Adipose tissue (tissue), 3 donors: Measurements from ENCODE around the gene ATAD5. TPM values are rescaled to one million over a fixed set of nuclear protein-coding genes. Genes with fewer than 3 reads are reported as not detected.
"Not testable (repeated sequence)": the region's sequence is repeated elsewhere in the genome, so short reads cannot be mapped to it uniquely, and the experiment has no call there.

ENCODE experiments used
- H3K27ac ChIP-seq: one replicate; pipeline ENCODE4 v1.5.1; 2013; ENCODE audit warnings: low read depth, low read length
- whole genome bisulfite sequencing, 3 donors: extraction: QIAGEN DNeasy Blood & Tissue Kit; methylation state at CpG; one replicate each; pipeline ENCODE4 v1.1.7; 2013; 5-methylcytosine and 5-hydroxymethylcytosine counted together
- polyA plus RNA-seq, 3 donors: library from polyadenylated mRNA; stranded (reverse); fragments of 200-250 nt; gene quantifications; one replicate each; pipeline ENCODE4 v1.2.3, GENCODE V29; 2013
- donor health status: healthy with polysubstance abuse.
- donor health status: Bipolar disorder and iron deficiency.
- donor health status: healthy.

ATAD5 gene
- polyA plus RNA-seq, 3 donors = 0.18 to 0.34 (median 0.25) TPM

GRCh38 chr17:30819971-30820705 lies 11.6 kb upstream of the ATAD5 start:
- 57 to 77% (median 62%) methylated on average over 8 of the region's 8 CpGs for WGBS, 3 donors
- H3K27ac ChIP-seq = no peak overlapping the region

DNA sequence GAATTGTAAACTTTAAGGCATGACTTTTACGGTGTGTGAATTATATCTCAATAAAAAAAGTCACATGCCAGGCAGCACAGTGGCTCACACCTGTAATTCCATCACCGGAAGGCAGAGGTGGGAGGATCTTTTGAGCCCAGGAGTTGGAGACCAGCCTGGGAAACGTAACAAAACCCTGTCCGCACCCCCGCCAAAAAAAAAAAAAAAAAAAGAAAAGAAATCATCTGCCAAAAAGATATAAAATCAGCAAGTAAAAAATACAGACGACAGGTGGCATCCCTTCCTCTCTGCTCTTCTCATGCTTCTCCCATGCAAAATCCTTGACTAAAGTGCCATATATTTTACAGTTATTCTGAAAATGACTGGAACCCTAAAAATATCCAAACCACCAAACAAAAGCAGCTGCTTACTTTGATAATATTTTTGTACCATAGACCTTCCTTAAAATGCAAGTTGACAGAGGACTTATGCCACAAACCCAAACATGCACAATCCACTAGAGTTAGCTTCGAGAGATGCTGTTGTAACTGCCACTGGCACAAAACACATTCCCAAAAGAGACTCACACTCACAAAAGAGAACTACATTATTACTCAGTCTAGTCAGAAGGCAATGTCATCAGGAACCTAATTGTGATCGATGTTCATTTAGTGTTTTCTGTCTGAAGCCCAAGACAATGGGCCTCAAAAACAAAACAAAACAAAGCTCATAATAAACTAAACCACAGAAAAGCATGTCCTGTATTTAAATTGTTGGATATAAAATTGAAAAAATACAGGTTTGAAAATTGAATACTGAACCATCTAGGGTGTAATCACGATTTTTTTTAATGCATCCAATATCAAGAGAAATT lies 9.7 kb upstream of the ATAD5 start:
- no peak overlapping the region for H3K27ac ChIP-seq
- 38 to 62% (median 40%) methylated on average over 9 of the region's 9 CpGs for WGBS, 3 donors

DNA sequence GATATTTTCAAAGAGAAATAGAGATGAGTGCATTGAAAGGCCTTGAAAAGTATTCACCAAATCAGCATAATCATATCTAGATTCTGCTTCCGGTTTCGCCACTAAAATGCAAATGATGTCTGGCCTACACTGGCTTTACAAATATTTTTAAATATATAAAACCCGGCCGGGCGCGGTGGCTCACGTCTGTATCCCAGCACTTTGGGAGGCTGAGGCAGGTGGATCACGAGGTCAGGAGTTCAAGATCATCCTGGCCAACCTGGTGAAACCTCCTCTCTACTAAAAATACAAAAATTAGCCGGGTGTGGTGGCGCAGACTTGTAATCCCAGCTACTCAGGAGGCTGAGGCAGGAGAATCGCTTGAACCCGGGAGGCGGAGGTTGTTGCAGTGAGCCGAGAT lies 8.8 kb upstream of the ATAD5 start:
- H3K27ac ChIP-seq = not testable (repeated sequence)
- 55 to 85% (median 63%) methylated on average over 14 of the region's 14 CpGs for WGBS, 3 donors

GRCh38 chr17:30823421-30823820 lies 8.3 kb upstream of the ATAD5 start:
- no peak overlapping the region for H3K27ac ChIP-seq
- 29 to 39% (median 32%) methylated on average over 7 of the region's 7 CpGs for WGBS, 3 donors

DNA sequence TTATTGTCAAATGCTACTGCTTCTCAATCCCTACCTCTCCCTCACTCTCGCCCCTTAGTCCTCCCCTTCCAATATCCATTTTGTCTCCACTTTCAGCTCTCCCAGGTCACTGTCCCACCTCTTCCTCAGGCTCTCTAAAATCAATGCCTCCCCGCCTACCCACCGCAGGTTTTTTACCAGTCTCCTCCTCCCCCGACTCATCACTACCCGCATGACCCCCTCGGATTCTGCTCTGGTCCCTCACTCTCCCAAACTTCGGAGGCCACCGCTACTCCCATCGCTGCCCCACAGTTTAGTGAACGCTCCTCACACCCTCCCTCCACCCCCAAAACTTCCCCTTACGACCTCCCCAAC lies 7.8 kb upstream of the ATAD5 start:
- no peak overlapping the region for H3K27ac ChIP-seq
- 1% methylated on average over 11 of the region's 11 CpGs for WGBS, 3 donors

GRCh38 chr17:30824356-30825145 lies 7.2 kb upstream of the ATAD5 start, which contains the start of gene CRLF3:
Gene CRLF3, minus strand, starts transcription at chr17:30824692. Its CDS starts 41 bp downstream, at chr17:30824651.
- no peak within 1 kb of the TSS for H3K27ac ChIP-seq
- 5 to 7% (median 6%) methylated on average over 63 to 75 of the region's 75 CpGs for WGBS, 3 donors

DNA sequence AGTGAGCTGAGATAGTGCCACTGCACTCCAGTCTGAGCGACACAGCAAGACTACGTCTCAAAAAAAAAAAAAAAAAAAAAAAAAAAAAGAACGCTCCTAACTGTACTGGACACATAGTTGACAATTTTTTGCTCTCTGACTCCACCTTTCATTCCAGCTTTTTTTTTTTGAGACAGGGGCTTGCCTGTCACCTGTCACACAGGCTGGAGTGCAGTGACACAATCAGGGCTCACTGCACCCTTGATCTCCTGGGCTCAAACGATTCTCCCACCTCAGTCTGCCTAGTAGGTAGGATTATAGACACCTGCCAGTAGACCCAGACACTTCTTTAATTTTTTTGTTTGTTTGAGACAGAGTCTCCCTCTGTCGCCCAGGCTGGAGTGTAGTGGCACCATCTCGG lies 4.7 kb upstream of the ATAD5 start:
- no peak overlapping the region for H3K27ac ChIP-seq
- WGBS, 3 donors = 80 to 86% (median 80%) methylated on average over 5 to 6 of the region's 6 CpGs

DNA sequence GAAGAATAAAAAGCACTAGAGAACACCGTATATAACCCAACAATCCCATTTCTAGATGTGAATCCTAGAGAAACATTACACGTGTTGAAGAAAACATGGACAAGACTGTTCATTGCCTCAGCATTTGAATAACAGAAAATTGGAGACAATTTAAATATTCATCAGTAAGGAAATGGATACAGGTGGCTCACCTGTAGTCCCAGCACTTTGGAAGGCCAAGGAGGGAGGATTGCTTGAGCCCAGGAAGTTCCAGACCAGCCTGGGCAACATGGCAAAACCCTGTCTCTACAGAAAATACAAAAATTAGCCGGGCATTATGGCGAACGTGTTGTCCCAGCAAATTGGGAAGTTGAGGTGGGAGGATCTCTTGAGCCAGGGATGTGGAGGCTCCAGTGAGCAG lies 2.7 kb upstream of the ATAD5 start:
- H3K27ac ChIP-seq = no peak overlapping the region
- 77 to 83% (median 79%) methylated on average over 5 of the region's 5 CpGs for WGBS, 3 donors

DNA sequence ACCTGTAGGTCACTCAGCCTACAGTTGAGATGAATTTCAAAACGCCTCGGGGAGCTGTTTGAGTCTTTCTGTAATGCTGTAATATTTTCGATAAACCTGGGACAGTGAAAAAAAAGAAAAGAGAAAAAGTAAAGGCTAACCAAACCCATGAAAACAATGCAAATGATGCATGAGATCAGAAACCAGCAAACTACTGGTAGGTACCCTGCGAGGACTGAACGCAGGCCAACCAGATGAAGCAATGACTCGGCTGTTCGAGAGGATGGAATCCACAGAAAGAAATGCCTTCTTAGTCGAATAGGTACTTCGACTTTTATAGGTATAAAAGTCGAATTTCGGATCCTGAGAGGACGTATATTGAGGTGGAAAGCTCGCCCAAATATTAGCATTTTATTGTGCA lies 509 bp upstream of the ATAD5 start:
- 21 to 23% (median 22%) methylated on average over 13 of the region's 13 CpGs for WGBS, 3 donors
- H3K27ac ChIP-seq = no peak overlapping the region

GRCh38 chr17:30832438-30833124 lies 815 bp downstream of the ATAD5 start:
- H3K27ac ChIP-seq = no peak overlapping the region
- WGBS, 3 donors = 2 to 4% (median 3%) methylated on average over 15 of the region's 15 CpGs

GRCh38 chr17:30838202-30838807 lies 6.5 kb downstream of the ATAD5 start:
- WGBS, 3 donors = 42 to 90% (median 88%) methylated on average over 5 of the region's 5 CpGs
- no peak overlapping the region for H3K27ac ChIP-seq

DNA sequence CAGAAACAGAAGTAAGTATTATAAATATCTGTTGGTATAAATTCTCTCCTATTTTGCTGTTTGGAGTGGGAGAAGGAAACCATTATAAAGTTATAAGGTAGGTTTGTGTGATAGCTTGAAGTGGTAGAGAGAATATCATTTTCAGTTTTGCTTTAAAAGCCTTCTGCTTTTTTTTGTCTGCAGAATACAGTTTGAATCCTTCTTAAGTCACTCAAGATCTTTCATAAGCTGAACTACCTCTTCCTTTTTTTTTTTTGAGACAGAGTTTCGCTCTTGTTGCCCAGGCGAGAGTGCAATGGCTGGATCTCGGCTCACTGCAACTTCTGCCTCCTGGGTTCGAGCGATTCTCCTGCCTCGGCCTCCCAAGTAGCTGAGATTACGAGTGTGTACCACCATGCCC lies 9.0 kb downstream of the ATAD5 start:
- H3K27ac ChIP-seq = no peak overlapping the region
- WGBS, 3 donors = 64 to 98% (median 73%) methylated on average over 7 of the region's 7 CpGs

- 92 to 99% (median 94%) methylated on average over 6 of the region's 6 CpGs for WGBS, 3 donors
- no peak overlapping the region for H3K27ac ChIP-seq
Observed at GRCh38 chr17:30848021-30848420, 16.3 kb downstream of the ATAD5 start.

DNA sequence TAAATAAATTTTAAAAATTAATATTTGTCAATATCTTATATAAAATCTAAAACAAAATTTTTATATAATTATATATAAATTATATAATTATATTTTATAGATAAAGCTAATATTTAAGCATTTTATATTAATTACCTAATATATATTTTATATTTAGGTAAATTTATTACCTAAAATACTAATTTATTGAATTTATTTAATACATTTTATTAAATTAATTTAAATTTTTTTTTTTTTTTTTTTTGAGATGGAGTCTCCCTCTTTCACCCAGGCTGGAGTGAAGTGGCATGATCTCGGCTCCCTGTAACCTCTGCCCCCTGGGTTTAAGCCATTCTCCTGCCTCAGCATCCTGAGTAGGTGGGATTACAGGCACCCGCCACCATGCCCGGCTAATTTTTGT lies 22.4 kb downstream of the ATAD5 start:
- WGBS, 3 donors = 94 to 99% (median 98%) methylated on average over 3 of the region's 3 CpGs
- no peak overlapping the region for H3K27ac ChIP-seq

DNA sequence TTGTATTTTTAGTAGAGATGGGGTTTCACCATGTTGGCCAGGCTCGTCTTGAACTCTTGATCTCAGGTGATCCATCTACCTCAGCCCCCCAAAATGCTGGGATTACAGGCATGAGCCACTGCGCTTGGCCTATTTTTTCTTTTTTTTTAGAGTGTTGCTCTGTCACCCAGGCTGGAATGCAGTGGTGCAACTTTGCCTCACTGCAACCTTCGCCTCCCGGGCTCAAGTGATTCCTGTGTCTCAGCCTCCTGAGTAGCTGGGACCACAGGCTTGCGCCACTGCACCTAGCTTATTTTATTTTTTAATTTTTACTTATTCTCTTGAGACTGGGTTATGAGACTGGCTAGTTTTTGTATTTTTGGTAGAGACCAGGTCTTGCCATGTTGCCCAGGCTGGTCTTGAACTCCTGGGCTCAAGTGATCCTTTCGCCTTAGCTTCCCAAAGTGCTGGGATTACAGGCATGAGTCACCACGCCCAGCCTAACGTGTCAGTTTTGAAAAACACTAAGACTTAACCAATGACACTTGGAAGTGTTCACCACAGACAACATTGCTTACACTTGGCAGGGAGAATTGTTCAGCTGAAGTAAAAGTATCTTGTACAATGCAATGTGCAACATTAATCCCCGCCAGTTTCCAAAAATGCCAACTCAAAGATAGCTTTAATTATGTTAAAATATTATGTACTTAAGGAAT lies 26.9 kb downstream of the ATAD5 start:
- 93 to 97% (median 95%) methylated on average over 9 of the region's 9 CpGs for WGBS, 3 donors
- H3K27ac ChIP-seq = no peak overlapping the region

- 90 to 100% (median 97%) methylated on average over 1 of the region's 1 CpG for WGBS, 3 donors
- no peak overlapping the region for H3K27ac ChIP-seq
Observed at GRCh38 chr17:30864636-30865035, 32.9 kb downstream of the ATAD5 start.

DNA sequence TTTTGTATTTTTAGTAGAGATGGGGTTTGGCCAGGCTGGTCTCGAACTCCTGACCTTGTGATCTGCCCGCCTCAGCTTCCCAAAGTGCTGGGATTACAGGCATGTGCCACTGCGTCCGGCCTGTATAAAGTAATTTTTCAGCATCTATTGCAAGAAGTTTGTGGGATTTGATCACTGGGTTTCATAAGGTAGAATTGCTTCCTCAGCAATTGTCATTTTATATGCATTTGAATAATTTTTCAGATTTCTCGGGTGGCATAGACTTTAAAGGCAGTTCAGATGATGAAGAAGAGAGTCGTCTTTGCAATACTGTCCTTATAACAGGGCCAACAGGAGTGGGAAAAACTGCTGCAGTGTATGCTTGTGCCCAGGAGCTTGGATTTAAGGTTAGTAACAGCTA lies 37.2 kb downstream of the ATAD5 start:
- 94 to 98% (median 97%) methylated on average over 6 of the region's 6 CpGs for WGBS, 3 donors
- H3K27ac ChIP-seq = no peak overlapping the region
